Anterior cingulate cortex (tissue), 58 donors: ENCODE data around the gene CSE1L.
"Not testable (repeated sequence)": the region's sequence is repeated elsewhere in the genome, so short reads cannot be mapped to it uniquely, and the experiment has no call there.

Experiments
- DNase-seq, 58 donors: peaks; one replicate each; lab custom pipeline; 2025; lab: John Stamatoyannopoulos, UW

Gene CSE1L

GRCh38 chr20:49119988-49120387 is 73.9 kb downstream of the CSE1L start:
- DNase-seq = no peak

DNA sequence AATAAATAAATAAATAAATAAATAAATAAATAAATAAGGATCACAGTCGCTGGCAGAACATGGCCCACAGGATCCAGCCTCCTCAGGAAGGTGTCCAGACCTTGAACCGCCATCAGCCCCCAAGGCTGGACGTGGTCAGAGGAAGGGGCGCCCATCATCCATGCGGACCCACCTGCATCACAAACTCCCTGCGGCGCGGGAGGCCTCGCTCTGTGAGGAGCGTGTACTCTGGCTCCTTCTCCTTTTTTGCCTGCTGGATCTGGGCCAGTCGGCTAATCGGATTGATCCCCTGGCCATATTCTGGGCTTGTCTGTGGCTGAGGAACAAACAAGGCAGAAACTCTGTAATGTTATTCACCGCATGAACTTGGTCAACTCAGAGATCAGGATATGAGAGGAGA is 76.8 kb downstream of the CSE1L start:
- DNase-seq = no peak

GRCh38 chr20:49123982-49124381 is 77.9 kb downstream of the CSE1L start:
- no peak for DNase-seq

- DNase-seq = peak in 4 of 58 donors; percentile 6 to 67 (median 38)
Observed at GRCh38 chr20:49132995-49133478, 86.9 kb downstream of the CSE1L start.

DNA sequence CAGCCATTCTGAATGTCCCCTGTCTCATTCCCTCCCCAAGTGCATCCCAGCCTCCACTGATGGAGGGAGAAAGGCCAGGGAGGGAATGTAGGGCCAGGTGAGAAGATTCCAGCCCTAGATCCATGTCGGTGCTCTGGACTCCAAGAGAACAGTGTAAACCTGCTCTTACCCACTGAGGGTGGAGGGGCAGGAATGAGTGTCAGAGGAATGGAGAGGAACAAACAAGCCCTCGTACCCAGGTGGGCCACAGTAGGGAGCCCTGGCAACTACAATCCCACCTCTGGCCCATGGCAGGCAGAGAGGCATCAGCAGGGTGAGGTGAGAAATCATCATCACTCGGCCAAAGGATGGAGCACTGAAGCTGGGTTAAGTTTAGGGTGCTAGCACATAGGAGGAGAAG is 87.5 kb downstream of the CSE1L start:
- DNase-seq = no peak

DNA sequence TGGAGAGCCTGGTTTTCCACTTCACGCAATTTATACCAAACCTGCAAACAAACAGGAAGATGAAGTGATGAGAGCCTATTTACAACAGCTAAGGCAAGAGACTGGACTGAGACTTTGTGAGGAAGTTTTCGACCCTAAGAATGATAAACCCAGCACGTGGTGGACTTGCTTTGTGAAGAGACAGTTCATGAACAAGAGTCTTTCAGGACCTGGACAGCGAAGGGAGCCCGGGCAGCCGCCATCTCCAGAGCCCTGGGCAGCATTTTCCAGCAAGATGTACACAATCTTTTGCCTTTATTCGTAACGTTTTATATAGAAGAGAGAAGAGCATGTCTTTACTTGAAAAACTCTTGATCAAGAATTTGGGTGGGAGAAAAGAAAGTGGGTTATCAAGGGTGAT is 88.7 kb downstream of the CSE1L start:
- not testable (repeated sequence) for DNase-seq

- DNase-seq = no peak
Observed at GRCh38 chr20:49136817-49137571, 90.9 kb downstream of the CSE1L start.

- DNase-seq = no peak
Observed at GRCh38 chr20:49138431-49138830, 92.3 kb downstream of the CSE1L start.

DNA sequence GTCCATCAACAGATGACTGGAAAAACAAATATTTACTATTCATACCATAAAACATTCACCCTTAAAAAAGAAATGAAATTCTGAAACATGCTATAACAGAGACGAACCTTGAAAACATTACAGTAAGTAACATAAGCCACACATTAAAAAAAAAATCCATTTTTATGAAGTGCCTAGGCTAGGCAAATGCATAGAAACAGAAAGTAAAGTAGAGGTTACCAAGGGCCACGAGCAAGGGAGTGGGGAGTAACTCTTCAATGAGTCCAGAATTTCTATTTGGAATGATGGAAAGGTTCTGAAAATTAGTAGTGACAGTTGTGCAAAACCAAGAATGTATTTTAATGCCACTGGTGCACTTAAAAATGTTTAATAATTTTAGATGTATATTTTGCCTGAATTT is 94.3 kb downstream of the CSE1L start:
- no peak for DNase-seq

GRCh38 chr20:49140834-49141233 is 94.7 kb downstream of the CSE1L start:
- DNase-seq = no peak
